ENCODE data around the gene MYO1C. TPM values are rescaled to one million over a fixed set of nuclear protein-coding genes. Genes with fewer than 3 reads are reported as not detected.

The MYO1C gene
- polyA plus RNA-seq, 1 donor from 2014 or later = 5.7 TPM

GRCh38 chr17:1438593-1439083 is 53.8 kb downstream of the MYO1C start:
- Histone ChIP-seq H3K9ac (ENCODE audit: low read length) (no peak overlapping the region), H3K79me2 (replicated peaks; ENCODE audit: insufficient read depth, low read length) (peaks cover 29% of the 10 kb centered on the region), H3K27me3 (ENCODE audit: insufficient read depth, low read depth, low read length) (no peaks in the 10 kb centered on the region), H3K4me3 (ENCODE audit: low read length) (no peak overlapping the region), H3K4me2 (ENCODE audit: low read length) (no peak overlapping the region), H3F3A (ENCODE audit: insufficient read depth, low read length, poor library complexity, severe bottlenecking) (no peaks in the 10 kb centered on the region), H2AFZ (ENCODE audit: low read depth, low read length) (no peak overlapping the region), H3K36me3 (ENCODE audit: insufficient read depth, low read length) (no peaks in the 10 kb centered on the region), H4K20me1 (ENCODE audit: insufficient read depth) (no peaks in the 10 kb centered on the region), H3K9me3 (ENCODE audit: low read length) (no peaks in the 10 kb centered on the region), H3K27ac (ENCODE audit: low read length) (no peak overlapping the region), H3K9me2 (ENCODE audit: insufficient read depth, low read length) (no peaks in the 10 kb centered on the region)
- TF ChIP-seq CTCF (IDR thresholded peaks at IDR 0.05; ENCODE audit: poor library complexity, severe bottlenecking) = no peak
- no peak for TF ChIP-seq MXI1 (conservative IDR thresholded peaks at IDR 0.05; ENCODE audit: poor library complexity, severe bottlenecking)
- TF ChIP-seq TAF1 (IDR thresholded peaks at IDR 0.05; ENCODE audit: low read depth) = no peak
- TF ChIP-seq RAD21 (conservative IDR thresholded peaks at IDR 0.05) = no peak
- TF ChIP-seq EP300 (conservative IDR thresholded peaks at IDR 0.05; ENCODE audit: poor library complexity, severe bottlenecking) = no peak
- TF ChIP-seq POLR2AphosphoS5 (IDR thresholded peaks at IDR 0.05) = no peak
- TF ChIP-seq SMC3 (conservative IDR thresholded peaks at IDR 0.05; ENCODE audit: poor library complexity) = no peak
- no peak for TF ChIP-seq EZH2 (IDR thresholded peaks at IDR 0.05; ENCODE audit: borderline replicate concordance, insufficient read depth, low read length, poor library complexity, severe bottlenecking)
- TF ChIP-seq, protein P1, sequence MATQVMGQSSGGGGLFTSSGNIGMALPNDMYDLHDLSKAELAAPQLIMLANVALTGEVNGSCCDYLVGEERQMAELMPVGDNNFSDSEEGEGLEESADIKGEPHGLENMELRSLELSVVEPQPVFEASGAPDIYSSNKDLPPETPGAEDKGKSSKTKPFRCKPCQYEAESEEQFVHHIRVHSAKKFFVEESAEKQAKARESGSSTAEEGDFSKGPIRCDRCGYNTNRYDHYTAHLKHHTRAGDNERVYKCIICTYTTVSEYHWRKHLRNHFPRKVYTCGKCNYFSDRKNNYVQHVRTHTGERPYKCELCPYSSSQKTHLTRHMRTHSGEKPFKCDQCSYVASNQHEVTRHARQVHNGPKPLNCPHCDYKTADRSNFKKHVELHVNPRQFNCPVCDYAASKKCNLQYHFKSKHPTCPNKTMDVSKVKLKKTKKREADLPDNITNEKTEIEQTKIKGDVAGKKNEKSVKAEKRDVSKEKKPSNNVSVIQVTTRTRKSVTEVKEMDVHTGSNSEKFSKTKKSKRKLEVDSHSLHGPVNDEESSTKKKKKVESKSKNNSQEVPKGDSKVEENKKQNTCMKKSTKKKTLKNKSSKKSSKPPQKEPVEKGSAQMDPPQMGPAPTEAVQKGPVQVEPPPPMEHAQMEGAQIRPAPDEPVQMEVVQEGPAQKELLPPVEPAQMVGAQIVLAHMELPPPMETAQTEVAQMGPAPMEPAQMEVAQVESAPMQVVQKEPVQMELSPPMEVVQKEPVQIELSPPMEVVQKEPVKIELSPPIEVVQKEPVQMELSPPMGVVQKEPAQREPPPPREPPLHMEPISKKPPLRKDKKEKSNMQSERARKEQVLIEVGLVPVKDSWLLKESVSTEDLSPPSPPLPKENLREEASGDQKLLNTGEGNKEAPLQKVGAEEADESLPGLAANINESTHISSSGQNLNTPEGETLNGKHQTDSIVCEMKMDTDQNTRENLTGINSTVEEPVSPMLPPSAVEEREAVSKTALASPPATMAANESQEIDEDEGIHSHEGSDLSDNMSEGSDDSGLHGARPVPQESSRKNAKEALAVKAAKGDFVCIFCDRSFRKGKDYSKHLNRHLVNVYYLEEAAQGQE (IDR thresholded peaks at IDR 0.05; ENCODE audit: borderline replicate concordance) = no peak

- Histone ChIP-seq H3K9ac (ENCODE audit: low read length) (no peak overlapping the region), H3K79me2 (replicated peaks; ENCODE audit: insufficient read depth, low read length) (peaks cover 32% of the 10 kb centered on the region), H3F3A (ENCODE audit: insufficient read depth, low read length, poor library complexity, severe bottlenecking) (no peaks in the 10 kb centered on the region), H3K4me3 (ENCODE audit: low read length) (no peak overlapping the region), H3K27ac (ENCODE audit: low read length) (no peak overlapping the region), H3K27me3 (ENCODE audit: insufficient read depth, low read depth, low read length) (no peaks in the 10 kb centered on the region), H2AFZ (ENCODE audit: low read depth, low read length) (no peak overlapping the region), H3K9me2 (ENCODE audit: insufficient read depth, low read length) (no peaks in the 10 kb centered on the region), H3K4me2 (ENCODE audit: low read length) (no peak overlapping the region), H3K36me3 (ENCODE audit: insufficient read depth, low read length) (no peaks in the 10 kb centered on the region), H4K20me1 (ENCODE audit: insufficient read depth) (no peaks in the 10 kb centered on the region), H3K9me3 (ENCODE audit: low read length) (no peaks in the 10 kb centered on the region)
- TF ChIP-seq TAF1 (IDR thresholded peaks at IDR 0.05; ENCODE audit: low read depth) = no peak
- TF ChIP-seq SMC3 (conservative IDR thresholded peaks at IDR 0.05; ENCODE audit: poor library complexity) = no peak
- no peak for TF ChIP-seq EZH2 (IDR thresholded peaks at IDR 0.05; ENCODE audit: borderline replicate concordance, insufficient read depth, low read length, poor library complexity, severe bottlenecking)
- TF ChIP-seq CTCF (IDR thresholded peaks at IDR 0.05; ENCODE audit: poor library complexity, severe bottlenecking) = no peak
- no peak for TF ChIP-seq EP300 (conservative IDR thresholded peaks at IDR 0.05; ENCODE audit: poor library complexity, severe bottlenecking)
- TF ChIP-seq RAD21 (conservative IDR thresholded peaks at IDR 0.05) = no peak
- TF ChIP-seq, protein P1 (IDR thresholded peaks at IDR 0.05; ENCODE audit: borderline replicate concordance) = no peak
- TF ChIP-seq MXI1 (conservative IDR thresholded peaks at IDR 0.05; ENCODE audit: poor library complexity, severe bottlenecking) = no peak
- no peak for TF ChIP-seq POLR2AphosphoS5 (IDR thresholded peaks at IDR 0.05)
Measured at GRCh38 chr17:1435326-1435725, 57.2 kb downstream of the MYO1C start.

Measured in neural cell (in vitro differentiated cells).